HEK293 (cell line): ENCODE measurements around the gene PPARGC1A.

Experiments used
- CTCF ChIA-PET: fragments of 350-600 bp; formaldehyde crosslinking; extraction: SDS; loops from one replicate; lab custom pipeline; 2021; ENCODE audit warnings: antibody characterized with exemption; lab: Yijun Ruan, JAX
- POLR2A ChIA-PET: fragments of 300-600 bp; formaldehyde crosslinking; extraction: SDS; loops from one replicate; lab custom pipeline; 2020; ENCODE audit warnings: antibody characterized with exemption, inconsistent platforms; lab: Yijun Ruan, JAX
- H3K27ac ChIP-seq: fragments of 200-500 bp; sonication (Bioruptor generic); 2 replicates; pipeline ENCODE4 v1.5.1; 2014; ENCODE audit warnings: low read depth, low read length, control low read depth, inconsistent platforms; ENCODE audit errors: extremely low read depth
- H3K36me3 ChIP-seq, 2 experiments: fragments of 200-500 bp in 1 of 2; sonication (Bioruptor generic) in 1 of 2; 1 replicate in 1 of 2; 2 replicates in 1 of 2; pipeline ENCODE4 v1.5.1; 2014 to 2017; ENCODE audit warnings: inconsistent platforms in 2 of 2, low read length in 2 of 2; ENCODE audit not compliant: control insufficient read depth in 2 of 2, insufficient read depth in 1 of 2
- H3K4me1 ChIP-seq: fragments of 200-500 bp; sonication (Bioruptor generic); 2 replicates; pipeline ENCODE4 v1.5.1; 2014; ENCODE audit warnings: mild to moderate bottlenecking, low read length, inconsistent platforms; ENCODE audit not compliant: control insufficient read depth, insufficient read depth
- H3K4me3 ChIP-seq: 2 replicates; pipeline ENCODE4 v1.5.1; 2011; ENCODE audit warnings: low read depth, mild to moderate bottlenecking, control low read depth, low read length, moderate library complexity
- H3K9me3 ChIP-seq: fragments of 200-500 bp; sonication (Bioruptor generic); 2 replicates; pipeline ENCODE4 v1.5.1; 2014; ENCODE audit warnings: low read depth, low read length, inconsistent platforms; ENCODE audit not compliant: control insufficient read depth, insufficient read depth
- ATF2 ChIP-seq: fragments of 450-650 bp; formaldehyde crosslinking; IDR thresholded peaks from 2 replicates; pipeline ENCODE4 v1.5.1; 2016; ENCODE audit warnings: missing biosample characterization, missing genetic modification characterization, low read depth
- BCL11A ChIP-seq: fragments of 450-650 bp; formaldehyde crosslinking; IDR thresholded peaks from 2 replicates; pipeline ENCODE4 v1.5.1; 2016; ENCODE audit warnings: low read depth, missing biosample characterization, missing genetic modification characterization
- EGR2 ChIP-seq: fragments of 450-650 bp; formaldehyde crosslinking; IDR thresholded peaks from 2 replicates; pipeline ENCODE4 v1.5.1; 2016; ENCODE audit warnings: low read depth, missing biosample characterization, missing genetic modification characterization
- GLIS1 ChIP-seq: fragments of 450-650 bp; formaldehyde crosslinking; IDR thresholded peaks from 2 replicates; pipeline ENCODE4 v1.5.1; 2016; ENCODE audit warnings: missing biosample characterization, missing genetic modification characterization
- HOXD13 ChIP-seq: sonication (generic); formaldehyde crosslinking; IDR thresholded peaks from 2 replicates; pipeline ENCODE4 v1.8.0; 2022; ENCODE audit warnings: missing genetic modification reagents, borderline replicate concordance
- IKZF3 ChIP-seq: fragments of 450-650 bp; IDR thresholded peaks from 2 replicates; pipeline ENCODE4 v1.5.0; 2018; ENCODE audit warnings: missing biosample characterization, mild to moderate bottlenecking, missing genetic modification characterization, moderate library complexity
- KLF10 ChIP-seq: fragments of 450-650 bp; IDR thresholded peaks from 2 replicates; pipeline ENCODE4 v1.5.1; 2018; ENCODE audit warnings: missing biosample characterization, mild to moderate bottlenecking, missing genetic modification characterization
- PRDM4 ChIP-seq: fragments of 450-650 bp; formaldehyde crosslinking; IDR thresholded peaks from 2 replicates; pipeline ENCODE4 v1.5.1; 2017; ENCODE audit warnings: missing biosample characterization, missing genetic modification characterization
- TCF7L2 ChIP-seq: IDR thresholded peaks from 2 replicates; pipeline ENCODE4 v1.6.1; 2011; ENCODE audit warnings: low read depth, mild to moderate bottlenecking, inconsistent platforms, low read length, moderate library complexity, borderline replicate concordance
- ZFHX2 ChIP-seq: fragments of 450-650 bp; formaldehyde crosslinking; conservative IDR thresholded peaks from 2 replicates; pipeline ENCODE4 v1.5.1; 2016; ENCODE audit warnings: missing biosample characterization, missing genetic modification characterization
- ZNF112 ChIP-seq: fragments of 450-650 bp; formaldehyde crosslinking; IDR thresholded peaks from 2 replicates; pipeline ENCODE4 v1.5.0; 2017; ENCODE audit warnings: missing biosample characterization, missing genetic modification characterization
- ZNF121 ChIP-seq: fragments of 450-650 bp; formaldehyde crosslinking; IDR thresholded peaks from 2 replicates; pipeline ENCODE4 v1.5.1; 2016; ENCODE audit warnings: missing biosample characterization, missing genetic modification characterization
- ZNF266 ChIP-seq: fragments of 450-650 bp; formaldehyde crosslinking; IDR thresholded peaks from 2 replicates; pipeline ENCODE4 v1.5.1; 2016; ENCODE audit warnings: missing biosample characterization, missing genetic modification characterization, low read depth
- ZNF624 ChIP-seq: fragments of 450-650 bp; formaldehyde crosslinking; IDR thresholded peaks from 2 replicates; pipeline ENCODE4 v1.5.1; 2017; ENCODE audit warnings: missing biosample characterization, missing genetic modification characterization
- ZNF658 ChIP-seq: fragments of 450-650 bp; formaldehyde crosslinking; IDR thresholded peaks from 2 replicates; pipeline ENCODE4; 2016; ENCODE audit warnings: missing biosample characterization, missing genetic modification characterization
- ZNF792 ChIP-seq: fragments of 450-650 bp; formaldehyde crosslinking; IDR thresholded peaks from 2 replicates; pipeline ENCODE4 v1.5.1; 2016; ENCODE audit warnings: missing biosample characterization, missing genetic modification characterization
- ZXDB ChIP-seq: fragments of 450-650 bp; formaldehyde crosslinking; IDR thresholded peaks from 2 replicates; pipeline ENCODE4 v1.5.1; 2016; ENCODE audit warnings: missing biosample characterization, missing genetic modification characterization
- TF ChIP-seq, protein P1 (sequence below): fragments of 450-650 bp; formaldehyde crosslinking; IDR thresholded peaks from 2 replicates; pipeline ENCODE4 v1.5.1; 2016; ENCODE audit warnings: missing biosample characterization, missing genetic modification characterization, borderline replicate concordance

Gene PPARGC1A

DNA sequence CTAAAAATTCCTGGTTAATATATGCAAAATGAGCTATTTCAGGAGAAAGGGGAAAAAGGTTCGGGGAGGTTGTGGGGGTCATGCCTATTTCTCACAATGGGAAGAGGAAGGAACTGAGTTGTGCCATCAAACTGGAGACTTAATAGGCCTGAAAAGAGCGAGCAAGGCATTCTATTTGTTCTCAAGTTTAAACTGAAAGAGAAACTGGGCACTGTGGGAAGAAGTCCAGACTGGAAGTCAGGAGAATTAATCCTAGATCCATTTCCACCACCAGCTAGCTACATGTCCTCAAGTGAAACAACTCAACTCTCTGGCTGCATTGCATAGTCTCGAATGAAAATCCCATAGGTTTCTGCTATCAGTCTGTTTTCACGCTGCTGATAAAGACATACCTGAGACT lies 50.6 kb downstream of the PPARGC1A start (continued):
- TF ChIP-seq ATF2 (no peak), BCL11A (tag by site-specific recombination) (no peak), ZNF658 (tag by site-specific recombination) (no peak), ZNF121 (no peak), ZNF112 (tag by site-specific recombination) (no peak), TCF7L2 (no peak)

DNA sequence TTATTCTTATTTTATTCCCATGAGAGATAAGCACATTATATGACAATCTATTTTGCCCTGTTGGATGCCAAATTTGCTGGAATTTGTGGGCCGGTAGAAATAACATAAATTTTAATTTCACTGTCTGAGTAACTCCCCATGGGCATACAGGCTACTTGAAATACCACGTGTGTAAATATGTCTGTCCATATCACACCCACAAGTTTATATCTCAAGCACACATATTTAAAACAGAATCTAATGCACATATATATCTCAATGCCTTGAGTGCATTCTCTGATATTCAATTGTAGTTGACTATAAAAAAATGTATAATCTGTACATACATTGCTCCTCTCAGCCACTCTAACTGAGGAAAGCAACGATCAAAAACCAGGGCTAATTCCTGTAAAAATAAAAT lies 51.2 kb downstream of the PPARGC1A start:
- Histone ChIP-seq H3K4me1 (no peaks in the 10 kb centered on the region), H3K36me3 (no peaks in the 10 kb centered on the region), H3K4me3 (no peak overlapping the region), H3K27ac (no peak overlapping the region), H3K9me3 (no peaks in the 10 kb centered on the region)
- TF ChIP-seq, protein P1, sequence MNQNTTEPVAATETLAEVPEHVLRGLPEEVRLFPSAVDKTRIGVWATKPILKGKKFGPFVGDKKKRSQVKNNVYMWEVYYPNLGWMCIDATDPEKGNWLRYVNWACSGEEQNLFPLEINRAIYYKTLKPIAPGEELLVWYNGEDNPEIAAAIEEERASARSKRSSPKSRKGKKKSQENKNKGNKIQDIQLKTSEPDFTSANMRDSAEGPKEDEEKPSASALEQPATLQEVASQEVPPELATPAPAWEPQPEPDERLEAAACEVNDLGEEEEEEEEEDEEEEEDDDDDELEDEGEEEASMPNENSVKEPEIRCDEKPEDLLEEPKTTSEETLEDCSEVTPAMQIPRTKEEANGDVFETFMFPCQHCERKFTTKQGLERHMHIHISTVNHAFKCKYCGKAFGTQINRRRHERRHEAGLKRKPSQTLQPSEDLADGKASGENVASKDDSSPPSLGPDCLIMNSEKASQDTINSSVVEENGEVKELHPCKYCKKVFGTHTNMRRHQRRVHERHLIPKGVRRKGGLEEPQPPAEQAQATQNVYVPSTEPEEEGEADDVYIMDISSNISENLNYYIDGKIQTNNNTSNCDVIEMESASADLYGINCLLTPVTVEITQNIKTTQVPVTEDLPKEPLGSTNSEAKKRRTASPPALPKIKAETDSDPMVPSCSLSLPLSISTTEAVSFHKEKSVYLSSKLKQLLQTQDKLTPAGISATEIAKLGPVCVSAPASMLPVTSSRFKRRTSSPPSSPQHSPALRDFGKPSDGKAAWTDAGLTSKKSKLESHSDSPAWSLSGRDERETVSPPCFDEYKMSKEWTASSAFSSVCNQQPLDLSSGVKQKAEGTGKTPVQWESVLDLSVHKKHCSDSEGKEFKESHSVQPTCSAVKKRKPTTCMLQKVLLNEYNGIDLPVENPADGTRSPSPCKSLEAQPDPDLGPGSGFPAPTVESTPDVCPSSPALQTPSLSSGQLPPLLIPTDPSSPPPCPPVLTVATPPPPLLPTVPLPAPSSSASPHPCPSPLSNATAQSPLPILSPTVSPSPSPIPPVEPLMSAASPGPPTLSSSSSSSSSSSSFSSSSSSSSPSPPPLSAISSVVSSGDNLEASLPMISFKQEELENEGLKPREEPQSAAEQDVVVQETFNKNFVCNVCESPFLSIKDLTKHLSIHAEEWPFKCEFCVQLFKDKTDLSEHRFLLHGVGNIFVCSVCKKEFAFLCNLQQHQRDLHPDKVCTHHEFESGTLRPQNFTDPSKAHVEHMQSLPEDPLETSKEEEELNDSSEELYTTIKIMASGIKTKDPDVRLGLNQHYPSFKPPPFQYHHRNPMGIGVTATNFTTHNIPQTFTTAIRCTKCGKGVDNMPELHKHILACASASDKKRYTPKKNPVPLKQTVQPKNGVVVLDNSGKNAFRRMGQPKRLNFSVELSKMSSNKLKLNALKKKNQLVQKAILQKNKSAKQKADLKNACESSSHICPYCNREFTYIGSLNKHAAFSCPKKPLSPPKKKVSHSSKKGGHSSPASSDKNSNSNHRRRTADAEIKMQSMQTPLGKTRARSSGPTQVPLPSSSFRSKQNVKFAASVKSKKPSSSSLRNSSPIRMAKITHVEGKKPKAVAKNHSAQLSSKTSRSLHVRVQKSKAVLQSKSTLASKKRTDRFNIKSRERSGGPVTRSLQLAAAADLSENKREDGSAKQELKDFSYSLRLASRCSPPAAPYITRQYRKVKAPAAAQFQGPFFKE (tag by site-specific recombination) = no peak
- no peak for TF ChIP-seq PRDM4
- TF ChIP-seq ZNF624 = no peak
- no peak for TF ChIP-seq ZXDB (tag by site-specific recombination)
- TF ChIP-seq GLIS1 (tag by site-specific recombination) = no peak
- no peak for TF ChIP-seq ZNF266 (tag by site-specific recombination)
- no peak for TF ChIP-seq IKZF3 (tag by site-specific recombination)
- TF ChIP-seq ZNF792 (tag by site-specific recombination) = no peak
- no peak for TF ChIP-seq KLF10 (tag by site-specific recombination)
- POLR2A ChIA-PET = no interaction called here
- CTCF ChIA-PET = no interaction called here

GRCh38 chr4:23838131-23838530 lies 51.7 kb downstream of the PPARGC1A start:
- POLR2A ChIA-PET = no interaction called here
- TF ChIP-seq ZFHX2 (tag by site-specific recombination) = peak; percentile 52
- no peak for TF ChIP-seq HOXD13 (CRISPR knock-in tag)
- peak; percentile 70 for TF ChIP-seq EGR2
- Histone ChIP-seq H3K27ac (no peak overlapping the region), H3K36me3 (no peaks in the 10 kb centered on the region), H3K4me1 (no peaks in the 10 kb centered on the region), H3K4me3 (no peak overlapping the region), H3K9me3 (no peaks in the 10 kb centered on the region)
- CTCF ChIA-PET = no interaction called here
